Osteocyte (in vitro differentiated cells): ENCODE results near the gene AGO3. TPM values are rescaled to one million over a fixed set of nuclear protein-coding genes. Genes with fewer than 3 reads are reported as not detected.
"Not testable (repeated sequence)": the region's sequence is repeated elsewhere in the genome, so short reads cannot be mapped to it uniquely, and the experiment has no call there.

Experiments used
- DNase-seq: peaks from one replicate; pipeline ENCODE4 v3.0.0; 2021; ENCODE audit warnings: mixed read lengths; ENCODE audit not compliant: unreplicated experiment; ENCODE audit errors: extremely low spot score
- H3K27ac Mint-ChIP-seq: one replicate; pipeline ENCODE4 v1.8.0; 2021; ENCODE audit warnings: mild to moderate bottlenecking, mixed read lengths; ENCODE audit not compliant: unreplicated experiment
- H3K27me3 Mint-ChIP-seq: one replicate; pipeline ENCODE4 v1.8.0; 2021; ENCODE audit warnings: mixed read lengths; ENCODE audit not compliant: unreplicated experiment
- H3K36me3 Mint-ChIP-seq: one replicate; pipeline ENCODE4 v1.8.0; 2021; ENCODE audit warnings: mixed read lengths; ENCODE audit not compliant: unreplicated experiment
- H3K4me1 Mint-ChIP-seq: one replicate; pipeline ENCODE4 v1.8.0; 2021; ENCODE audit warnings: mixed read lengths; ENCODE audit not compliant: unreplicated experiment
- H3K4me3 Mint-ChIP-seq: one replicate; pipeline ENCODE4 v1.8.0; 2021; ENCODE audit warnings: mild to moderate bottlenecking, moderate library complexity, mixed read lengths; ENCODE audit not compliant: unreplicated experiment
- H3K9me3 Mint-ChIP-seq: one replicate; pipeline ENCODE4 v1.8.0; 2021; ENCODE audit warnings: mixed read lengths; ENCODE audit not compliant: unreplicated experiment
- CTCF ChIP-seq: fragments of 200-600 bp; sonication (generic); IDR thresholded peaks from 2 replicates; pipeline ENCODE4 v1.5.0; 2021; ENCODE audit warnings: antibody characterized with exemption, mild to moderate bottlenecking, moderate library complexity
- total RNA-seq: library from RNA; stranded (reverse); gene quantifications from 2 replicates; pipeline ENCODE4 v1.2.1, GENCODE V29; 2021

The AGO3 gene
- total RNA-seq, 1 donor from 2014 or later: 34.2 TPM

GRCh38 chr1:35888255-35888654 lies 42.6 kb upstream of the AGO3 start:
- no peaks in the 10 kb centered on the region for H3K27me3 Mint-ChIP-seq
- no peaks in the 10 kb centered on the region for H3K9me3 Mint-ChIP-seq
- H3K4me3 Mint-ChIP-seq: no peak overlapping the region
- peaks cover 33% of the 10 kb centered on the region for H3K4me1 Mint-ChIP-seq
- no peak overlapping the region for H3K27ac Mint-ChIP-seq
- TF ChIP-seq CTCF: no peak
- peaks cover 21% of the 10 kb centered on the region for H3K36me3 Mint-ChIP-seq
- no peak for DNase-seq

- DNase-seq: not testable (repeated sequence)
These were observed 41.9 kb upstream of the AGO3 start for GRCh38 chr1:35888981-35889380.

GRCh38 chr1:35893051-35893879 lies 37.6 kb upstream of the AGO3 start:
- Mint-ChIP-seq H3K27ac (no peak overlapping the region), H3K36me3 (peaks cover 32% of the 10 kb centered on the region), H3K4me1 (peaks cover 7% of the 10 kb centered on the region), H3K4me3 (no peak overlapping the region), H3K27me3 (no peaks in the 10 kb centered on the region), H3K9me3 (no peaks in the 10 kb centered on the region)
- DNase-seq: no peak
- TF ChIP-seq CTCF: no peak

More at GRCh38 chr1:35888981-35889380, 41.9 kb upstream of the AGO3 start:
- H3K9me3 Mint-ChIP-seq, H3K27me3 Mint-ChIP-seq, H3K4me3 Mint-ChIP-seq, H3K27ac Mint-ChIP-seq: not testable (repeated sequence)
- Mint-ChIP-seq H3K4me1 (peaks cover 32% of the 10 kb centered on the region), H3K36me3 (peaks cover 24% of the 10 kb centered on the region)

GRCh38 chr1:35894183-35894582 lies 36.7 kb upstream of the AGO3 start:
- no peaks in the 10 kb centered on the region for H3K9me3 Mint-ChIP-seq
- H3K4me1 Mint-ChIP-seq: peaks cover 7% of the 10 kb centered on the region
- H3K27ac Mint-ChIP-seq: peak overlapping the region; percentile 60
- peaks cover 30% of the 10 kb centered on the region for H3K36me3 Mint-ChIP-seq
- no peak for TF ChIP-seq CTCF
- no peak overlapping the region for H3K4me3 Mint-ChIP-seq
- H3K27me3 Mint-ChIP-seq: no peaks in the 10 kb centered on the region
- DNase-seq: no peak

- Mint-ChIP-seq H3K27me3 (no peaks in the 10 kb centered on the region), H3K36me3 (peaks cover 32% of the 10 kb centered on the region), H3K4me3 (no peak overlapping the region), H3K4me1 (peaks cover 7% of the 10 kb centered on the region), H3K9me3 (no peaks in the 10 kb centered on the region), H3K27ac (no peak overlapping the region)
- no peak for TF ChIP-seq CTCF
- DNase-seq: no peak
These were observed 36.2 kb upstream of the AGO3 start for GRCh38 chr1:35894656-35895055.
